ENCODE data around the gene NXF1. TPM values are rescaled to one million over a fixed set of nuclear protein-coding genes. Genes with fewer than 3 reads are reported as not detected.

The NXF1 gene
- total RNA-seq (2022; extraction: Qiagen RNA extraction; ENCODE audit: low read depth) = 45.5 to 57.5 TPM (median 52.4 TPM) in 5 replicates

GRCh38 chr11:62805076-62805892 lies at the start of gene NXF1:
NXF1 (minus strand) TSS chr11:62805440; CDS start chr11:62805356, 84 bp downstream.

GRCh38 chr11:62839050-62839945 lies 34.1 kb upstream of the NXF1 start, which contains the start of gene WDR74:
WDR74 (minus strand) TSS chr11:62839590; CDS start chr11:62839570, 20 bp downstream.

GRCh38 chr11:62832336-62833234 lies 27.3 kb upstream of the NXF1 start, which contains the start of gene TEX54:
TEX54 (minus strand) TSS chr11:62832841.

GRCh38 chr11:62831520-62832335 lies 26.5 kb upstream of the NXF1 start, which contains the start of gene STX5:
STX5 (minus strand) TSS chr11:62832051; CDS start chr11:62831243, 808 bp downstream.

GRCh38 chr11:62791501-62792201 lies 13.6 kb downstream of the NXF1 start, which contains the start of gene TMEM223:
TMEM223 (minus strand) TSS chr11:62792006; CDS start chr11:62791994, 12 bp downstream.

GRCh38 chr11:62787005-62787759 lies 18.1 kb downstream of the NXF1 start, which contains the start of gene TMEM179B:
TMEM179B (plus strand) TSS chr11:62787402; CDS start chr11:62787432, 30 bp downstream.

GRCh38 chr11:62771144-62772021 lies 33.9 kb downstream of the NXF1 start, which contains the start of gene TAF6L:
TAF6L (plus strand) TSS chr11:62771396; CDS start chr11:62775784, 4,388 bp downstream.

GRCh38 chr11:62753736-62754603 lies 51.3 kb downstream of the NXF1 start, which contains the start of gene ZBTB3:
ZBTB3 (minus strand) TSS chr11:62754160; CDS start chr11:62753664, 496 bp downstream.

Other genes starting within 250 kb of the NXF1 start
- 1,853 to 2,125 TPM (median 1,992 TPM) in 5 replicates for gene EEF1G, start 231.5 kb downstream of the NXF1 start, total RNA-seq (2022; extraction: Qiagen RNA extraction; ENCODE audit: low read depth)
- gene TUT1, start 213.9 kb downstream of the NXF1 start, total RNA-seq (2022; extraction: Qiagen RNA extraction; ENCODE audit: low read depth) = 11.5 to 15.8 TPM (median 13.0 TPM) in 5 replicates
- 83.9 to 88.1 TPM (median 84.8 TPM) in 5 replicates for gene MTA2, start 203.6 kb downstream of the NXF1 start, total RNA-seq (2022; extraction: Qiagen RNA extraction; ENCODE audit: low read depth)
- 15.6 to 28.5 TPM (median 24.4 TPM) in 5 replicates for gene EML3, start 192.7 kb downstream of the NXF1 start, total RNA-seq (2022; extraction: Qiagen RNA extraction; ENCODE audit: low read depth)
- gene ROM1, start 192.2 kb downstream of the NXF1 start, total RNA-seq (2022; extraction: Qiagen RNA extraction; ENCODE audit: low read depth) = 2.6 to 4.7 TPM (median 3.8 TPM) in 5 replicates
- 38.7 to 56.9 TPM (median 51.6 TPM) in 5 replicates for gene B3GAT3, start 183.5 kb downstream of the NXF1 start, total RNA-seq (2022; extraction: Qiagen RNA extraction; ENCODE audit: low read depth)
- gene GANAB, start 158.8 kb downstream of the NXF1 start, total RNA-seq (2022; extraction: Qiagen RNA extraction; ENCODE audit: low read depth) = 241 to 274 TPM (median 257 TPM) in 5 replicates
- 15.2 to 22.5 TPM (median 21.2 TPM) in 5 replicates for gene INTS5, start 152.1 kb downstream of the NXF1 start, total RNA-seq (2022; extraction: Qiagen RNA extraction; ENCODE audit: low read depth)
- 130 to 179 TPM (median 143 TPM) in 5 replicates for gene C11orf98, start 140.2 kb downstream of the NXF1 start, total RNA-seq (2022; extraction: Qiagen RNA extraction; ENCODE audit: low read depth)
- gene CSKMT, start 140.1 kb downstream of the NXF1 start, total RNA-seq (2022; extraction: Qiagen RNA extraction; ENCODE audit: low read depth) = 11.1 to 17.8 TPM (median 15.6 TPM) in 5 replicates
- gene UQCC3, start 133.8 kb downstream of the NXF1 start, total RNA-seq (2022; extraction: Qiagen RNA extraction; ENCODE audit: low read depth) = 24.4 to 38.3 TPM (median 37.7 TPM) in 5 replicates
- gene LBHD1, start 133.2 kb downstream of the NXF1 start, total RNA-seq (2022; extraction: Qiagen RNA extraction; ENCODE audit: low read depth) = 5.0 to 5.5 TPM (median 5.2 TPM) in 5 replicates
- gene UBXN1, start 126.4 kb downstream of the NXF1 start, total RNA-seq (2022; extraction: Qiagen RNA extraction; ENCODE audit: low read depth) = 108 to 131 TPM (median 123 TPM) in 5 replicates
- 0.07 to 0.13 TPM (median 0.13 TPM) in 3 of 5 replicates, not detected in the others for gene LRRN4CL, start 115.9 kb downstream of the NXF1 start, total RNA-seq (2022; extraction: Qiagen RNA extraction; ENCODE audit: low read depth)
- gene BSCL2, start 98.0 kb downstream of the NXF1 start, total RNA-seq (2022; extraction: Qiagen RNA extraction; ENCODE audit: low read depth) = 55.6 to 100 TPM (median 73.5 TPM) in 5 replicates
- gene GNG3, start 97.8 kb downstream of the NXF1 start, total RNA-seq (2022; extraction: Qiagen RNA extraction; ENCODE audit: low read depth) = not detected in 5 replicates
- gene HNRNPUL2, start 78.0 kb downstream of the NXF1 start, total RNA-seq (2022; extraction: Qiagen RNA extraction; ENCODE audit: low read depth) = 35.2 to 46.4 TPM (median 41.7 TPM) in 5 replicates
- 29.5 to 36.2 TPM (median 31.1 TPM) in 5 replicates for gene TTC9C, start 77.0 kb downstream of the NXF1 start, total RNA-seq (2022; extraction: Qiagen RNA extraction; ENCODE audit: low read depth)
- gene ZBTB3, start 51.3 kb downstream of the NXF1 start, total RNA-seq (2022; extraction: Qiagen RNA extraction; ENCODE audit: low read depth) = 1.6 to 2.6 TPM (median 1.8 TPM) in 5 replicates
- gene POLR2G, start 43.9 kb downstream of the NXF1 start, total RNA-seq (2022; extraction: Qiagen RNA extraction; ENCODE audit: low read depth) = 167 to 202 TPM (median 180 TPM) in 5 replicates
- 11.5 to 18.4 TPM (median 15.2 TPM) in 5 replicates for gene TAF6L, start 34.0 kb downstream of the NXF1 start, total RNA-seq (2022; extraction: Qiagen RNA extraction; ENCODE audit: low read depth)
- 67.2 to 92.9 TPM (median 90.6 TPM) in 5 replicates for gene TMEM179B, start 18.0 kb downstream of the NXF1 start, total RNA-seq (2022; extraction: Qiagen RNA extraction; ENCODE audit: low read depth)
- 18.1 to 30.6 TPM (median 28.2 TPM) in 5 replicates for gene TMEM223, start 13.4 kb downstream of the NXF1 start, total RNA-seq (2022; extraction: Qiagen RNA extraction; ENCODE audit: low read depth)
- gene STX5, start 26.6 kb upstream of the NXF1 start, total RNA-seq (2022; extraction: Qiagen RNA extraction; ENCODE audit: low read depth) = 19.1 to 27.8 TPM (median 25.8 TPM) in 5 replicates
- gene TEX54, start 27.4 kb upstream of the NXF1 start, total RNA-seq (2022; extraction: Qiagen RNA extraction; ENCODE audit: low read depth) = not detected in 5 replicates
- 72.4 to 87.2 TPM (median 85.8 TPM) in 5 replicates for gene WDR74, start 34.1 kb upstream of the NXF1 start, total RNA-seq (2022; extraction: Qiagen RNA extraction; ENCODE audit: low read depth)
- 882 to 1,078 TPM (median 1,030 TPM) in 5 replicates for gene SLC3A2, start 75.5 kb upstream of the NXF1 start, total RNA-seq (2022; extraction: Qiagen RNA extraction; ENCODE audit: low read depth)
- gene CHRM1, start 115.9 kb upstream of the NXF1 start, total RNA-seq (2022; extraction: Qiagen RNA extraction; ENCODE audit: low read depth) = 0.05 TPM in 1 of 5 replicates, not detected in the others
- gene SLC22A6, start 179.5 kb upstream of the NXF1 start, total RNA-seq (2022; extraction: Qiagen RNA extraction; ENCODE audit: low read depth) = not detected in 5 replicates
- gene SLC22A8, start 210.4 kb upstream of the NXF1 start, total RNA-seq (2022; extraction: Qiagen RNA extraction; ENCODE audit: low read depth) = not detected in 5 replicates

Measured in A549 treated with RU486 at 1 μM for 4 hours (cell line).